Activated naive CD4-positive, alpha-beta T cell treated with anti-CD3 and anti-CD28 coated beads, Interleukin-2, amount 50 U/mL, for 24 hours (primary cell): ENCODE measurements around the gene TPCN1.

Source experiments
- H3K27ac Mint-ChIP-seq: one replicate; pipeline ENCODE4 v1.8.0; 2021; ENCODE audit warnings: mild to moderate bottlenecking, mixed read lengths
- H3K27me3 Mint-ChIP-seq: one replicate; pipeline ENCODE4 v1.8.0; 2021; ENCODE audit warnings: mixed read lengths
- H3K36me3 Mint-ChIP-seq: one replicate; pipeline ENCODE4 v1.8.0; 2021; ENCODE audit warnings: mixed read lengths
- H3K4me1 Mint-ChIP-seq: one replicate; pipeline ENCODE4 v1.8.0; 2021; ENCODE audit warnings: mixed read lengths
- H3K4me3 Mint-ChIP-seq: one replicate; pipeline ENCODE4 v1.8.0; 2021; ENCODE audit warnings: mild to moderate bottlenecking, mixed read lengths
- H3K9me3 Mint-ChIP-seq: one replicate; pipeline ENCODE4 v1.8.0; 2021; ENCODE audit warnings: mixed read lengths

The TPCN1 gene

DNA sequence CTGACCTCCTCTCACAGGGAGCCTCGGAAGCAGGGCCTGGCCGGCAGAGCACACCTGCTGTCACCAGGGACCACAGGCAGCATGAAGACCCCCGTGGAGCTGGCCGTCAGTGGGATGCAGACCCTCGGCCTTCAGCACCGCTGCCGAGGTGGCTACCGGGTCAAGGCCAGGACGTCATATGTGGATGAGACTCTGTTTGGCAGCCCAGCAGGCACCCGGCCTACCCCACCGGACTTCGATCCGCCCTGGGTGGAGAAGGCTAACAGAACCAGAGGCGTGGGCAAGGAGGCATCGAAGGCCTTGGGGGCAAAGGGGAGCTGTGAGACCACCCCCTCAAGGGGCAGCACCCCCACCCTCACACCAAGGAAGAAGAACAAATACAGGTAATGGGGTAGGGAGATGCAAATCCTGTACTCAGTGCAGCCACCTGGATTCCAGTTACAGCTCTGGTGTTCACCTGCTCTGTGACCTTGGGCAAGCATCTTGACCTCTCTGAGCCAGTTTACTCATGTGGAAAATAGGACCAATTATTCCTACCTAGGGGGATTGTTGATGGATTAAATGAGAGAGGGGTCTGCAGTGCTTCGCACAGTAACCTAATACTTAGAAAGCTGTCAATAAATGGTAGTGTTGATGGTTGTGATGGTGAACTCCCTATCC lies 34.5 kb upstream of the TPCN1 start:
- peaks cover 36% of the 10 kb centered on the region for H3K4me1 Mint-ChIP-seq
- no peaks in the 10 kb centered on the region for H3K9me3 Mint-ChIP-seq
- H3K4me3 Mint-ChIP-seq = peak overlapping the region; percentile 97
- peaks cover 9% of the 10 kb centered on the region for H3K36me3 Mint-ChIP-seq
- H3K27me3 Mint-ChIP-seq = no peaks in the 10 kb centered on the region
- peak overlapping the region; percentile 94 for H3K27ac Mint-ChIP-seq

DNA sequence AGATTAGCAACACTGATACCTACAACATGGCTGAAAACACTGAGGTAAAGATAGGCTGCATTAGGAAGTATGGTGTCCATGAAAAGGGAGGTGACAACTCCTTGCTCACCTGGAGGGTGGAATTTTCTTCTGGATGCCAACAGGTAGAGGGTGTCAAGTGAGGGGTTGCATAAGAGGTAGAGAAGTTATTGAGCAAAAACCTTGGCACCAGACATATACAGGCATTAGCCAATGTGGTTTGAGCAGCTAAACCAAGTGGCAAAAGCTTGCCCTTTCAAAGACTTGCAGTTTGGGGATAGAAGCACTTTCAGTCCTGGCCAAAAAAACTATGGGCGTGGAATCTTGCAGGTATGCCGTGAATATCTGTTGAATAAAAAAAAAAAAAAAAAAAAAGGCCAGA lies 31.9 kb upstream of the TPCN1 start:
- H3K36me3 Mint-ChIP-seq = peaks cover 8% of the 10 kb centered on the region
- peaks cover 22% of the 10 kb centered on the region for H3K4me1 Mint-ChIP-seq
- no peak overlapping the region for H3K4me3 Mint-ChIP-seq
- no peak overlapping the region for H3K27ac Mint-ChIP-seq
- H3K27me3 Mint-ChIP-seq = no peaks in the 10 kb centered on the region
- no peaks in the 10 kb centered on the region for H3K9me3 Mint-ChIP-seq

GRCh38 chr12:113190761-113191160 lies 30.5 kb upstream of the TPCN1 start:
- Mint-ChIP-seq H3K4me3 (no peak overlapping the region), H3K9me3 (no peaks in the 10 kb centered on the region), H3K27ac (no peak overlapping the region), H3K4me1 (peaks cover 19% of the 10 kb centered on the region), H3K27me3 (no peaks in the 10 kb centered on the region), H3K36me3 (peaks cover 8% of the 10 kb centered on the region)

DNA sequence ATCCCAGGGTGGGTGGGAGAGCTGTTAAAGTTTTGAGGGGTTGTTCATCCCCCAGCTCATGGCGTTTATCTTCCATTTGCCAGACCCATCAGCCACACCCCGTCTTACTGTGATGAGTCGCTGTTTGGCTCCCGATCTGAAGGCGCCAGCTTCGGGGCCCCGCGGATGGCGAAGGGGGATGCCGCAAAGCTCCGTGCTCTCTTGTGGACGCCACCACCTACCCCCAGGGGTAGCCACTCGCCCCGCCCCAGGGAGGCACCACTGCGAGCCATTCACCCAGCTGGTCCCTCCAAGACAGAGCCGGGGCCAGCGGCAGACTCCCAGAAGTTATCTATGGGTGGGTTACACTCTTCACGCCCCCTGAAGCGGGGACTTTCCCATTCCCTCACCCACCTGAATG lies 30.0 kb upstream of the TPCN1 start:
- Mint-ChIP-seq H3K27me3 (no peaks in the 10 kb centered on the region), H3K27ac (no peak overlapping the region), H3K4me1 (peaks cover 17% of the 10 kb centered on the region), H3K4me3 (no peak overlapping the region), H3K36me3 (peaks cover 8% of the 10 kb centered on the region), H3K9me3 (no peaks in the 10 kb centered on the region)

DNA sequence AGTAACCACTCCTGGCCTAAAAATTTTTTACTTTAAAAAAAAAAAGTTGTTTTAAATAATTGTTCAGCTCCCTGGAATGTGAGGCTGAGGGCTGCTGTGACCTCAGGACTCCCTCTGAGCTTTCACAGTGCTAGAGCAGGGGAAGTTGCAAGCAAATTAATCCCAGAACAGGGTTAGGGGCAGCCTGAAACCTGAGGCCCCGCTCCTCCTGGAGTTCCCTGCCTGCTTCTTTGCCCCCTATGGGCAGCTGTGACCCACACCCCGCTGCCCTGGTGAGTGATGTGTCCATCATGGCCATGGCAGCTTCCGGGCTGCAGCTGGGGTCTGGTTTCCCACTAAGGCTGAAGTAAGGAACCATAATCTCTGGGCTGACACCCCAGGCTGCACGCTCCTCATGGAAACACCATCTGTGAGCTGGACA lies 26.3 kb upstream of the TPCN1 start:
- Mint-ChIP-seq H3K4me3 (no peak overlapping the region), H3K36me3 (peaks cover 2% of the 10 kb centered on the region), H3K4me1 (peaks cover 5% of the 10 kb centered on the region), H3K9me3 (no peaks in the 10 kb centered on the region), H3K27me3 (no peaks in the 10 kb centered on the region), H3K27ac (no peak overlapping the region)

GRCh38 chr12:113195598-113195997 lies 25.7 kb upstream of the TPCN1 start:
- Mint-ChIP-seq H3K4me3 (no peak overlapping the region), H3K36me3 (peaks cover 2% of the 10 kb centered on the region), H3K27ac (no peak overlapping the region), H3K27me3 (no peaks in the 10 kb centered on the region), H3K4me1 (peaks cover 5% of the 10 kb centered on the region), H3K9me3 (no peaks in the 10 kb centered on the region)

DNA sequence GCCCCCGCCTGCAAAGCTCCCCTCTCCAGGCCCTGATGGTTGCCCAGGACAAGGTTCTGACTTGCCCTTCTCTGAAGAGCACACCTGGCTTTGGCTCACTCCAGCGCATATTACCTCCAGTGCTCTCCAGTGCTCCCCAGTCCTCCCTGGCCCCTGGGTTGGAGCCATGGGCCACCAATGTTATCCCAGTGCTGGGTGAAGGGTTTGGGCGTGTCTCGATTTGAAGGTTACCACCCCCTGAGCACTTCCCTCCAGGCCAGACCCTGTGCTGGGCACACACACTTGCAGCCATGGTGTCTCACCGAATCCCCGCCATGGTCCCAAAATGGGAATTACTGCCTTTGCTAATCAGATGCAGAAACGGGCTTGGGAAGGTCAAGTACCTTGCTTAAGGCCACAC lies 24.7 kb upstream of the TPCN1 start:
- H3K4me3 Mint-ChIP-seq = no peak overlapping the region
- no peaks in the 10 kb centered on the region for H3K27me3 Mint-ChIP-seq
- H3K9me3 Mint-ChIP-seq = no peaks in the 10 kb centered on the region
- H3K4me1 Mint-ChIP-seq = peaks cover 5% of the 10 kb centered on the region
- peaks cover 2% of the 10 kb centered on the region for H3K36me3 Mint-ChIP-seq
- H3K27ac Mint-ChIP-seq = no peak overlapping the region

GRCh38 chr12:113196990-113197389 lies 24.3 kb upstream of the TPCN1 start:
- Mint-ChIP-seq H3K36me3 (peaks cover 2% of the 10 kb centered on the region), H3K4me1 (peaks cover 5% of the 10 kb centered on the region), H3K27ac (no peak overlapping the region), H3K4me3 (no peak overlapping the region), H3K27me3 (no peaks in the 10 kb centered on the region), H3K9me3 (no peaks in the 10 kb centered on the region)

GRCh38 chr12:113197518-113198077 lies 23.7 kb upstream of the TPCN1 start:
- peaks cover 2% of the 10 kb centered on the region for H3K36me3 Mint-ChIP-seq
- H3K9me3 Mint-ChIP-seq = no peaks in the 10 kb centered on the region
- no peak overlapping the region for H3K27ac Mint-ChIP-seq
- H3K4me3 Mint-ChIP-seq = no peak overlapping the region
- no peaks in the 10 kb centered on the region for H3K27me3 Mint-ChIP-seq
- peaks cover 5% of the 10 kb centered on the region for H3K4me1 Mint-ChIP-seq

GRCh38 chr12:113198296-113198695 lies 23.0 kb upstream of the TPCN1 start:
- H3K27me3 Mint-ChIP-seq = no peaks in the 10 kb centered on the region
- H3K36me3 Mint-ChIP-seq = peaks cover 2% of the 10 kb centered on the region
- peaks cover 5% of the 10 kb centered on the region for H3K4me1 Mint-ChIP-seq
- H3K27ac Mint-ChIP-seq = no peak overlapping the region
- H3K4me3 Mint-ChIP-seq = no peak overlapping the region
- no peaks in the 10 kb centered on the region for H3K9me3 Mint-ChIP-seq

DNA sequence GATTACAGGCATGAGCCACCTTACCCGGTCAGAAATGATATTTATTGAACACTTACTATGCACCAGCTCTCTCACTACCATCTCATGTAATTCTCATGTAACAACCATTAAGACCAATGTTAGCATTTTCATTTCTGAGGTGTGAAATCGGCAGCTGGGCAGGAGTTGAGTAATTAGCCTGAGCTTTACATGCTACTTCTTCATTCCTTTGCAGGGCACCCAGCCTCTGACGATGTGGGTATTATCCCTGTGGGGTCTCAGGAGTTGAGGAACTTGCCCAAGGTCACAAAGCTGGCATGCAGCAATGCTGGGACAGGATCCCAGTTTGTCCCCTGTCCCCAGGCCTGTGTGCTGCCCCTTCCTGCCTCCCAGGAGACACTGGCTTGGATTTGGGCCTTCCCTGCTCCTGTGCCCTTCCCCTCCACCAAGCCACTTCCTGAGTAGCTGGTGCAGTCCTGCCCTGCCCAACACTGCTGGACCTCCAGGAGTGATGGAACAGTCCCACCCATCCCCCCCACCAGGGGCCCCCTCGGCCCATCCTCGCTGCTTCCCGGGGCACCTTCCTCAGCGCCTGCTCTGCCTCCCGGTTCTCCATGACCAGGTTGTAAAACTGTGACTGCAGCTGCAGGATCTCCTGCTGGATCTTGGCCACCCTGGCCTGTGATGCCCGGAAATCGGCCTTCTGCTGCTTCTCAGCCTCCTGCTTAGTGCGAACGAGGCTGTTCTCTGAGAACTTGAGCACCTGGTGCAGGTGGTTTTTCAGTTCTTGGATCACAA lies 21.1 kb upstream of the TPCN1 start:
- Mint-ChIP-seq H3K27ac (no peak overlapping the region), H3K4me3 (no peak overlapping the region), H3K9me3 (no peaks in the 10 kb centered on the region), H3K4me1 (peaks cover 5% of the 10 kb centered on the region), H3K27me3 (no peaks in the 10 kb centered on the region), H3K36me3 (no peaks in the 10 kb centered on the region)

GRCh38 chr12:113201187-113202177 lies 19.8 kb upstream of the TPCN1 start:
- H3K9me3 Mint-ChIP-seq = no peaks in the 10 kb centered on the region
- H3K27ac Mint-ChIP-seq = no peak overlapping the region
- no peaks in the 10 kb centered on the region for H3K36me3 Mint-ChIP-seq
- H3K4me1 Mint-ChIP-seq = peaks cover 8% of the 10 kb centered on the region
- H3K27me3 Mint-ChIP-seq = no peaks in the 10 kb centered on the region
- H3K4me3 Mint-ChIP-seq = no peak overlapping the region

GRCh38 chr12:113202300-113203075 lies 18.8 kb upstream of the TPCN1 start:
- Mint-ChIP-seq H3K27me3 (no peaks in the 10 kb centered on the region), H3K4me1 (peaks cover 9% of the 10 kb centered on the region), H3K9me3 (no peaks in the 10 kb centered on the region), H3K27ac (no peak overlapping the region), H3K36me3 (no peaks in the 10 kb centered on the region), H3K4me3 (no peak overlapping the region)

DNA sequence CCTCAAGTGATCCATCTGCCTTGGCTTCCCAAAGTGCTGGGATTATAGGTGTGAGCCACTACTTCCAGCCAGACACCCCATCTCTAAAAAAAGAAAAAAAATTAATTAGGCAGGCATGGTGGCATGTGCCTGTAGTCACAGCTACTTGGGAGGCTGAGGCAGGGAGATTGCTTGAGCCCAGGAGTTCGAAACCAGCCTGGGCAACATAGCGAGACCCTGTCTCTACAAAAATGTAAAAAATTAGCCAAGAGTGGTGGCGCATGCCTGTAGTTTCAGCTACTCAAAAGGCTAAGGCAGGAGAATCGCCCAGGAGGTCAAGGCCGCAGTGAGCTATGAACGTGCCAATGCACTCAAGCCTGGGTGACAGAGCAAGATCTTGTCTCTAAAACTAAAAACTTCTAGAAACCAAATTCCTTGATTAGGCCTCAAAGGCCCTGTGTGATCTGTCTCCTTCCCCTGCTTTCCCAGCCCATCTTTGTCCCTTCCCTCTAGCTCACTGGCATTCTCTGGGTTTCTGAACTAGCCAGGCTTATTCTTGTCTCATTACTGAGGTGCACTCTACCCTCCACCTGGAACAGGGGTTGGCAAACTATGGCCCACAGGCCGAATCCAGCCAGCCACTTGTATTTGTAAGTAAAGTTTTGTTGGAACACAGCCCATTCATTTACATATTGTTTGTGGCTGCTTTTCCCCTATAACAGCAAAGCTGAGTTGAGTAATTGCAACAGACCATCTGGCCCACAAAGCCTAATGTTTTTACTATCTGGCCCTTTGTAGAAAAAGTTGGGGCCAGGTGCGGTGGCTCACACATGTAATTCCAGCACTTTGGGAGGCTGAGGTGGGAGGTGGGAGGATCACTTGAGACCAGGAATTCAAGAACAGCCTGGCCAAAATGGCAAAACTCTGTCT lies 17.2 kb upstream of the TPCN1 start:
- no peak overlapping the region for H3K27ac Mint-ChIP-seq

More for the DNA sequence above, 17.2 kb upstream of the TPCN1 start:
- Mint-ChIP-seq H3K9me3 (no peaks in the 10 kb centered on the region), H3K4me1 (peaks cover 24% of the 10 kb centered on the region), H3K4me3 (no peak overlapping the region), H3K36me3 (no peaks in the 10 kb centered on the region), H3K27me3 (no peaks in the 10 kb centered on the region)
